ENCODE measurements around the gene OCA2. TPM values are rescaled to one million over a fixed set of nuclear protein-coding genes. Genes with fewer than 3 reads are reported as not detected.
A peak's percentile ranks its signal among the peaks of the same experiment; 100 is the strongest.

OCA2 gene
- total and polyA plus RNA-seq, 10 donors, result 0.39 to 3.0 (median 1.0) TPM

DNA sequence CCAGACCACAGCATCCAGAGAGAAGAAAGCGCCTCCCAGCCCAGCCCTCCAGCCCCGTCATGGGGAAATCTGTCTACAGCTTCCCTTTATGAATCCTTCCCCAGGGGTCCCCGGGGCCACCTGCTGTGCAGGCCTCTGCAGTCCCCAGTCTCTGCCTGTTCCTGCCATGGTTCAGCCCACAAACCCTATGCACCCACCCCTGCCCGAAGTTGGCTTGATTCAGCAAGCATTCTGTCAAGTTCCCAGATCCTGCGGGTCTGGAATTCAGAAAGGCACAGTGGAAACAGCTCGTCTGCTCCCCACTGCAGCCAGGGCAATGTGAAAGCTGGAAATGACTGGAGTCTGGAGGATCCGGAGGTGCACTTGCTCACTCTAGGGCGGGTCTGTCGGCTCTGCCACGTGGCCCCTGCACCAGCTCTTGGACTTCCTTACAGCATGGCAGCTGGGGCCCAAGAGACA is 2.9 kb upstream of the OCA2 start:
- intact Hi-C loops (cut with DNase I; ENCODE audit: low total_unique reads), result no loop called here
- peaks cover 0 to 96% (median 41%) of the 10 kb centered on the region in 7 donors for H3K27me3 ChIP-seq (replicated peaks in 1 of 7)

GRCh38 chr15:28101201-28101600 is 2.1 kb upstream of the OCA2 start:
- Histone ChIP-seq H3K27me3 (replicated peaks in 1 of 7) (peaks cover 0 to 96% (median 41%) of the 10 kb centered on the region in 7 donors), H3K36me3 (no peaks in the 10 kb centered on the region), H3K27ac (no peak overlapping the region), H3K4me3 (no peak overlapping the region), H3K4me1 (peaks cover 12 to 38% (median 31%) of the 10 kb centered on the region in 6 donors), H3K9me3 (peaks cover 0 to 6% (median 0%) of the 10 kb centered on the region in 8 donors)
- TF ChIP-seq POLR2A (IDR thresholded peaks at IDR 0.05) (no peak), POLR2AphosphoS5 (IDR thresholded peaks at IDR 0.05) (no peak)
- TF ChIP-seq, protein P1, sequence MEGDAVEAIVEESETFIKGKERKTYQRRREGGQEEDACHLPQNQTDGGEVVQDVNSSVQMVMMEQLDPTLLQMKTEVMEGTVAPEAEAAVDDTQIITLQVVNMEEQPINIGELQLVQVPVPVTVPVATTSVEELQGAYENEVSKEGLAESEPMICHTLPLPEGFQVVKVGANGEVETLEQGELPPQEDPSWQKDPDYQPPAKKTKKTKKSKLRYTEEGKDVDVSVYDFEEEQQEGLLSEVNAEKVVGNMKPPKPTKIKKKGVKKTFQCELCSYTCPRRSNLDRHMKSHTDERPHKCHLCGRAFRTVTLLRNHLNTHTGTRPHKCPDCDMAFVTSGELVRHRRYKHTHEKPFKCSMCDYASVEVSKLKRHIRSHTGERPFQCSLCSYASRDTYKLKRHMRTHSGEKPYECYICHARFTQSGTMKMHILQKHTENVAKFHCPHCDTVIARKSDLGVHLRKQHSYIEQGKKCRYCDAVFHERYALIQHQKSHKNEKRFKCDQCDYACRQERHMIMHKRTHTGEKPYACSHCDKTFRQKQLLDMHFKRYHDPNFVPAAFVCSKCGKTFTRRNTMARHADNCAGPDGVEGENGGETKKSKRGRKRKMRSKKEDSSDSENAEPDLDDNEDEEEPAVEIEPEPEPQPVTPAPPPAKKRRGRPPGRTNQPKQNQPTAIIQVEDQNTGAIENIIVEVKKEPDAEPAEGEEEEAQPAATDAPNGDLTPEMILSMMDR (IDR thresholded peaks at IDR 0.05 in 8 of 11, conservative IDR thresholded peaks at IDR 0.05 in 3 of 11), result no peak
- 78 to 92% (median 80%) methylated on average over 7 to 8 of the region's 8 CpGs for WGBS, 5 donors
- intact Hi-C loops (cut with DNase I; ENCODE audit: low total_unique reads), result no loop called here
- peak; percentile 56 for DNase-seq

More for the DNA sequence above, 2.9 kb upstream of the OCA2 start:
- H3K9me3 ChIP-seq, result peaks cover 0 to 6% (median 0%) of the 10 kb centered on the region in 8 donors
- peak; percentile 56 for DNase-seq
- no peaks in the 10 kb centered on the region for H3K36me3 ChIP-seq
- H3K4me3 ChIP-seq, result no peak overlapping the region
- 73 to 82% (median 77%) methylated on average over 10 of the region's 10 CpGs for WGBS, 5 donors
- peaks cover 12 to 38% (median 31%) of the 10 kb centered on the region in 6 donors for H3K4me1 ChIP-seq
- H3K27ac ChIP-seq, result no peak overlapping the region
- TF ChIP-seq, protein P1 (IDR thresholded peaks at IDR 0.05 in 8 of 11, conservative IDR thresholded peaks at IDR 0.05 in 3 of 11), result no peak
- TF ChIP-seq POLR2A (IDR thresholded peaks at IDR 0.05), result no peak
- TF ChIP-seq POLR2AphosphoS5 (IDR thresholded peaks at IDR 0.05), result no peak

DNA sequence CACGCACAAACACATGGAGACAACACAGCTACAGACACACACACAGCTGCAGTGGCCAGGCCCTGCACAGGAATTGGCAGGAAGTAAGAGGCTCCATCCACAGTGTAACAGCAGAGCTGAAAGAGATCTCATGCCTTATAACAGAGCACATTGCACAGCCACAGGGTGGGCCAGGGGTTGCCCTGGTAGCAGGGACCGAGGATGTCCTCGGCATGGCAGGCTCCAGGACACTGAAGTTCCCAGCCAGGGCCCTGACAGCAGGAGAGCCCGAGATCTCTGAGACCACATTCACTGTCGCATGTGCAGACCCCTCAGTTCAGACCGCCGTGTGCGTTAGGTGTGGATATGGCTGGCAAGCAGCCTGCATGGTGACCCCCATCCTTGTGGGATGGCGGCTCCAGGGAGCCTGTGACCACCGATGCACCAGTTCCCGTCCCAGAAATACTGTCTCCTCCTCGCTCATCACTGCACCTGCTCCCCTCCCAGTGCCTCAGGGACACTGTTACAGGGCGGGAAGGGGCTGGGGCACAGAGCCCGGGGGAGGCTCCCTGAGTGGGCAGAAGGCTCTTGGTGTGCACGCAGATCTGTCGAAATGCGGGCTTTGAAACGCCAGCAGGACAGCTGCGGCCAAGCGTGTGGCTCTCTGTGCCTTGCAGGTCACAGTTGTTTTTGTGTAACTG is 1.5 kb upstream of the OCA2 start:
- peaks cover 0 to 6% (median 0%) of the 10 kb centered on the region in 8 donors for H3K9me3 ChIP-seq
- H3K36me3 ChIP-seq, result no peaks in the 10 kb centered on the region
- intact Hi-C loops (cut with DNase I; ENCODE audit: low total_unique reads), result no loop called here
- H3K4me1 ChIP-seq, result peaks cover 16 to 42% (median 34%) of the 10 kb centered on the region in 6 donors
- WGBS, 5 donors, result 91 to 95% (median 93%) methylated on average over 18 to 20 of the region's 20 CpGs
- TF ChIP-seq POLR2A (IDR thresholded peaks at IDR 0.05) (no peak), POLR2AphosphoS5 (IDR thresholded peaks at IDR 0.05) (no peak)
- TF ChIP-seq, protein P1 (IDR thresholded peaks at IDR 0.05 in 8 of 11, conservative IDR thresholded peaks at IDR 0.05 in 3 of 11), result no peak
- peaks cover 0 to 96% (median 44%) of the 10 kb centered on the region in 7 donors for H3K27me3 ChIP-seq (replicated peaks in 1 of 7)
- H3K27ac ChIP-seq, result no peak overlapping the region
- no peak overlapping the region for H3K4me3 ChIP-seq
- peak; percentile 68 for DNase-seq

DNA sequence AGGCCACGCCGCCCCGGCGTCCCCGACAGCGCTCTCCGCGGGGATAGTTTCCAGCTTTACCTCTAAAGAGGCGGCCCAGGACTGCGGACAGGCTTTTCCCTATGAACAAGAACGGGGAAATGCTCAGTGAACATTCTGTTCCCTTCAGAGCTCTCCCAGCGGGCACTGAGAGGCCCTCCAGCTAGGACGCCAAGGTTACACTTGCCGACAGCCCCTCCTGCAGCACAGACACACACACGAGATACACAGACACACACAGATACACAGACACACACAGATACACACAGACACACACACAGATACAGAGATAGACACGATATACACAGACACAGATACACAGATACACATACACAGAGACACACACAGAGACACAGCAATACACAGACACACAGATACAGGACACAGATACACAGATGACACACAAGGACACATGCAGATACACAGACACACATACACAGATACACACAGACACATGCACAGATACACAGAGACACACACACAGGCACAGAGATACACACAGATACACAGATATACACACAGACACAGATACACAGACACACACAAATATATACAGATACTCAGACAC is 533 bp upstream of the OCA2 start:
- Histone ChIP-seq H3K36me3 (no peaks in the 10 kb centered on the region), H3K4me3 (peak overlapping the region in 6 of 8 donors; percentile 8 to 61 (median 14)), H3K27me3 (replicated peaks in 1 of 7) (peaks cover 0 to 97% (median 54%) of the 10 kb centered on the region in 7 donors), H3K9me3 (peaks cover 0 to 6% (median 0%) of the 10 kb centered on the region in 8 donors), H3K4me1 (peaks cover 26 to 52% (median 44%) of the 10 kb centered on the region in 6 donors), H3K27ac (peak overlapping the region in 3 of 8 donors; percentile 14 to 42 (median 37))
- TF ChIP-seq, protein P1 (IDR thresholded peaks at IDR 0.05 in 8 of 11, conservative IDR thresholded peaks at IDR 0.05 in 3 of 11), result no peak
- TF ChIP-seq POLR2AphosphoS5 (IDR thresholded peaks at IDR 0.05) (no peak), POLR2A (IDR thresholded peaks at IDR 0.05) (no peak)
- 11 to 19% (median 14%) methylated on average over 11 to 16 of the region's 16 CpGs for WGBS, 5 donors
- DNase-seq, result no peak
- intact Hi-C loops (cut with DNase I; ENCODE audit: low total_unique reads), result no loop called here
